Endothelial cell (in vitro differentiated cells): ENCODE measurements around the gene PLEKHA7. TPM values are rescaled to one million over a fixed set of nuclear protein-coding genes. Genes with fewer than 3 reads are reported as not detected.

Experiments used
- DNase-seq: peaks from one replicate; pipeline ENCODE4 v3.0.0; 2021; ENCODE audit warnings: low spot score
- H3K27ac Mint-ChIP-seq: one replicate; pipeline ENCODE4 v1.8.0; 2021; ENCODE audit warnings: mixed read lengths, inconsistent platforms; ENCODE audit not compliant: unreplicated experiment
- H3K27me3 Mint-ChIP-seq: one replicate; pipeline ENCODE4 v1.8.0; 2021; ENCODE audit warnings: mild to moderate bottlenecking, moderate library complexity, mixed read lengths, inconsistent platforms; ENCODE audit not compliant: unreplicated experiment
- H3K36me3 Mint-ChIP-seq: one replicate; pipeline ENCODE4 v1.8.0; 2021; ENCODE audit warnings: mild to moderate bottlenecking, low read depth, mixed read lengths, inconsistent platforms; ENCODE audit not compliant: unreplicated experiment
- H3K4me1 Mint-ChIP-seq: one replicate; pipeline ENCODE4 v1.8.0; 2021; ENCODE audit warnings: mild to moderate bottlenecking, mixed read lengths, inconsistent platforms; ENCODE audit not compliant: unreplicated experiment
- H3K4me3 Mint-ChIP-seq: one replicate; pipeline ENCODE4 v1.8.0; 2021; ENCODE audit warnings: mild to moderate bottlenecking, mixed read lengths, inconsistent platforms; ENCODE audit not compliant: unreplicated experiment
- H3K9me3 Mint-ChIP-seq: one replicate; pipeline ENCODE4 v1.8.0; 2021; ENCODE audit warnings: mixed read lengths, inconsistent platforms; ENCODE audit not compliant: unreplicated experiment
- CTCF ChIP-seq: fragments of 200-600 bp; sonication (generic); IDR thresholded peaks from one replicate; pipeline ENCODE4 v1.5.0; 2021; ENCODE audit warnings: antibody characterized with exemption; ENCODE audit not compliant: unreplicated experiment
- total RNA-seq: library from RNA; stranded (reverse); fragmentation: NEBNext Ultra II Directional; extraction: Animal tissue kit (Norgen Biotek cat#: 25700); gene quantifications from one replicate; pipeline ENCODE4 v1.2.1, GENCODE V29; 2021; ENCODE audit not compliant: unreplicated experiment

The PLEKHA7 gene
- total RNA-seq, 1 donor from 2014 or later = 8.2 TPM

GRCh38 chr11:16806791-16807190 is 207.4 kb downstream of the PLEKHA7 start:
- Mint-ChIP-seq H3K27ac (no peak overlapping the region), H3K4me3 (no peak overlapping the region), H3K9me3 (no peaks in the 10 kb centered on the region), H3K36me3 (peaks cover 3% of the 10 kb centered on the region), H3K4me1 (no peaks in the 10 kb centered on the region), H3K27me3 (peaks cover 2% of the 10 kb centered on the region)
- no peak for DNase-seq
- no peak for TF ChIP-seq CTCF

- H3K9me3 Mint-ChIP-seq = no peaks in the 10 kb centered on the region
- no peaks in the 10 kb centered on the region for H3K4me1 Mint-ChIP-seq
- H3K27ac Mint-ChIP-seq = no peak overlapping the region
- no peaks in the 10 kb centered on the region for H3K36me3 Mint-ChIP-seq
- no peak for DNase-seq
- H3K27me3 Mint-ChIP-seq = no peaks in the 10 kb centered on the region
- H3K4me3 Mint-ChIP-seq = no peak overlapping the region
- no peak for TF ChIP-seq CTCF
Measured at GRCh38 chr11:16805938-16806337, 208.3 kb downstream of the PLEKHA7 start.

- no peak for DNase-seq
- no peak for TF ChIP-seq CTCF
- no peak overlapping the region for H3K27ac Mint-ChIP-seq
- no peak overlapping the region for H3K4me3 Mint-ChIP-seq
- H3K9me3 Mint-ChIP-seq = no peaks in the 10 kb centered on the region
- no peaks in the 10 kb centered on the region for H3K27me3 Mint-ChIP-seq
- no peaks in the 10 kb centered on the region for H3K36me3 Mint-ChIP-seq
- peaks cover 3% of the 10 kb centered on the region for H3K4me1 Mint-ChIP-seq
Measured at GRCh38 chr11:16804104-16804947, 209.9 kb downstream of the PLEKHA7 start.

- peak overlapping the region; percentile 48 for H3K27ac Mint-ChIP-seq
- no peaks in the 10 kb centered on the region for H3K36me3 Mint-ChIP-seq
- no peaks in the 10 kb centered on the region for H3K9me3 Mint-ChIP-seq
- no peak for DNase-seq
- no peak for TF ChIP-seq CTCF
- peaks cover 3% of the 10 kb centered on the region for H3K4me1 Mint-ChIP-seq
- H3K4me3 Mint-ChIP-seq = no peak overlapping the region
- no peaks in the 10 kb centered on the region for H3K27me3 Mint-ChIP-seq
Measured at GRCh38 chr11:16801288-16801980, 212.8 kb downstream of the PLEKHA7 start.

- peaks cover 3% of the 10 kb centered on the region for H3K4me1 Mint-ChIP-seq
Measured at GRCh38 chr11:16800382-16800781, 213.8 kb downstream of the PLEKHA7 start.

More at GRCh38 chr11:16800382-16800781, 213.8 kb downstream of the PLEKHA7 start:
- no peak for TF ChIP-seq CTCF
- H3K4me3 Mint-ChIP-seq = no peak overlapping the region
- no peaks in the 10 kb centered on the region for H3K36me3 Mint-ChIP-seq
- H3K27me3 Mint-ChIP-seq = no peaks in the 10 kb centered on the region
- no peak overlapping the region for H3K27ac Mint-ChIP-seq
- DNase-seq = no peak
- H3K9me3 Mint-ChIP-seq = no peaks in the 10 kb centered on the region
